TTC549 (cell line): ENCODE results near the gene ELOA.
A peak's percentile ranks its signal among the peaks of the same experiment; 100 is the strongest.
"Not testable (repeated sequence)": the region's sequence is repeated elsewhere in the genome, so short reads cannot be mapped to it uniquely, and the experiment has no call there.

ENCODE experiments used
- FAIRE-seq: peaks from 2 replicates; lab custom pipeline; 2012; peaks lifted over from hg19 to GRCh38; lab: Jason Lieb, UNC

The ELOA gene

GRCh38 chr1:23736437-23737134 is 6.7 kb upstream of the ELOA start:
- no peak for FAIRE-seq

- FAIRE-seq, result no peak
Measured at GRCh38 chr1:23741609-23742008, 1.7 kb upstream of the ELOA start.

GRCh38 chr1:23742670-23743286 is 493 bp upstream of the ELOA start:
- no peak for FAIRE-seq

GRCh38 chr1:23745515-23745914 is 2.2 kb downstream of the ELOA start:
- FAIRE-seq, result no peak

- no peak for FAIRE-seq
Measured at GRCh38 chr1:23748016-23748415, 4.7 kb downstream of the ELOA start.

- no peak for FAIRE-seq
Measured at GRCh38 chr1:23751050-23751814, 8.0 kb downstream of the ELOA start.

GRCh38 chr1:23751815-23752200 is 8.5 kb downstream of the ELOA start:
- FAIRE-seq, result no peak

- no peak for FAIRE-seq
Measured at GRCh38 chr1:23752909-23753308, 9.6 kb downstream of the ELOA start.

- FAIRE-seq, result no peak
Measured at GRCh38 chr1:23756676-23757075, 13.4 kb downstream of the ELOA start.

- FAIRE-seq, result no peak
Measured at GRCh38 chr1:23757812-23758211, 14.5 kb downstream of the ELOA start.

- no peak for FAIRE-seq
Measured at GRCh38 chr1:23759277-23759676, 16.0 kb downstream of the ELOA start.

GRCh38 chr1:23763041-23763577 is 19.8 kb downstream of the ELOA start:
- no peak for FAIRE-seq

GRCh38 chr1:23768733-23769132 is 25.5 kb downstream of the ELOA start:
- no peak for FAIRE-seq

GRCh38 chr1:23772049-23772853 is 29.0 kb downstream of the ELOA start:
- peak; percentile 79 for FAIRE-seq

GRCh38 chr1:23772854-23773242 is 29.6 kb downstream of the ELOA start:
- FAIRE-seq, result no peak

GRCh38 chr1:23774174-23774880 is 31.1 kb downstream of the ELOA start:
- FAIRE-seq, result no peak

GRCh38 chr1:23776217-23776616 is 32.9 kb downstream of the ELOA start:
- FAIRE-seq, result no peak

GRCh38 chr1:23777979-23778814 is 34.9 kb downstream of the ELOA start, which contains the start of gene PITHD1:
PITHD1 (plus strand) TSS chr1:23778418; CDS start chr1:23778516, 98 bp downstream.
- FAIRE-seq, result no peak

- FAIRE-seq, result no peak
Measured at GRCh38 chr1:23779826-23780371, 36.6 kb downstream of the ELOA start.

GRCh38 chr1:23783141-23783540 is 39.9 kb downstream of the ELOA start:
- FAIRE-seq, result not testable (repeated sequence)
